HCT116 (cell line): Measurements from ENCODE around the gene AGPAT2. TPM values are rescaled to one million over a fixed set of nuclear protein-coding genes. Genes with fewer than 3 reads are reported as not detected.

Experiments
- ATAC-seq: fragments of 200-7000 bp; cut with Tn5 transposase; 2 replicates; pipeline ENCODE4 v1.9.1; 2020; ENCODE audit warnings: mild to moderate bottlenecking, moderate library complexity
- BruUV-seq: library from RNA; stranded (reverse); fragments of 400-500 nt; replicated peaks from 2 replicates; lab custom pipeline; 2021; lab: Mats Ljungman, UMichigan
- CTCF ChIA-PET: fragments of 300-600 bp; sonication (Branson Sonifier 250); formaldehyde crosslinking; loops from one replicate; lab custom pipeline; 2021; ENCODE audit warnings: antibody characterized with exemption; lab: Charles Lee
- POLR2A ChIA-PET: fragments of 300-600, 350-600 bp; sonication (Branson Sonifier 250); formaldehyde crosslinking; loops from one replicate; lab custom pipeline; 2021; ENCODE audit warnings: antibody characterized with exemption; lab: Charles Lee
- RAD21 ChIA-PET, 2 experiments: fragments of 300-600 bp; sonication (Branson Sonifier 250); formaldehyde crosslinking; loops; one replicate each; lab custom pipeline; 2023; ENCODE audit warnings: low total read pairs in 2 of 2; ENCODE audit not compliant: uncharacterized antibody in 2 of 2, unreplicated experiment in 2 of 2, low non-redundant PET in 1 of 2; lab: Charles Lee
- DNase-seq: peaks from one replicate; pipeline ENCODE4 v3.0.0-alpha.2; 2010; ENCODE audit warnings: low read depth, low spot score
- H2AFZ ChIP-seq: fragments of 200-600 bp; shearing (Covaris generic), sonication (generic); 2 replicates; pipeline ENCODE4 v1.6.1; 2017; ENCODE audit warnings: low read depth, mixed run types, mixed read lengths, antibody characterized with exemption, low read length; ENCODE audit not compliant: poor library complexity, severe bottlenecking
- H3K27ac ChIP-seq: 2 replicates; pipeline ENCODE4 v1.5.1; 2012; ENCODE audit warnings: low read depth, low read length
- H3K27me3 ChIP-seq: fragments of 200-600 bp; sonication (generic); 2 replicates; pipeline ENCODE4 v1.6.1; 2016; ENCODE audit warnings: mixed run types, low read length, mixed read lengths; ENCODE audit not compliant: insufficient read depth
- H3K36me3 ChIP-seq, 2 experiments: fragments of 200-500 bp in 1 of 2; fragments of 200-600 bp in 1 of 2; sonication (Bioruptor generic) in 1 of 2; sonication (generic) in 1 of 2; 2 replicates each; pipeline versions ENCODE4 v1.5.1 to v1.6.1; 2014 to 2016; ENCODE audit warnings: low read length in 2 of 2, inconsistent platforms in 1 of 2, mixed read lengths in 1 of 2, mixed run types in 1 of 2; ENCODE audit not compliant: insufficient read depth in 2 of 2, control insufficient read depth in 1 of 2
- H3K4me1 ChIP-seq, 2 experiments: fragments of 200-600 bp in 1 of 2; sonication (generic) in 1 of 2; 2 replicates each; pipeline versions ENCODE4 v1.5.1 to v1.6.1; 2012 to 2017; ENCODE audit warnings: low read length in 2 of 2, inconsistent platforms in 1 of 2, mild to moderate bottlenecking in 1 of 2, mixed read lengths in 1 of 2, mixed run types in 1 of 2, moderate library complexity in 1 of 2; ENCODE audit not compliant: insufficient read depth in 2 of 2, control insufficient read depth in 1 of 2
- H3K4me2 ChIP-seq: fragments of 200-600 bp; sonication (generic); 2 replicates; pipeline ENCODE4 v1.6.1; 2017; ENCODE audit warnings: mixed run types, low read length, mixed read lengths
- H3K4me3 ChIP-seq, 2 experiments: fragments of 200-600 bp in 1 of 2; sonication (generic) in 1 of 2; replicated peaks in 1 of 2; 2 replicates each; pipeline ENCODE4 v1.5.1; 2011 to 2016; ENCODE audit warnings: low read length in 2 of 2, control low read depth in 1 of 2, low read depth in 1 of 2, mild to moderate bottlenecking in 1 of 2, mixed read lengths in 1 of 2, mixed run types in 1 of 2
- H3K79me2 ChIP-seq: fragments of 200-600 bp; sonication (generic); 2 replicates; pipeline ENCODE4 v1.6.1; 2017; ENCODE audit warnings: mild to moderate bottlenecking, mixed run types, low read length, moderate library complexity, mixed read lengths; ENCODE audit not compliant: insufficient read depth
- H3K9ac ChIP-seq: fragments of 200-600 bp; sonication (generic); 2 replicates; pipeline ENCODE4 v1.6.1; 2016; ENCODE audit warnings: low read length, mixed read lengths
- H3K9me2 ChIP-seq: fragments of 200-600 bp; sonication (generic), shearing (Covaris generic); 2 replicates; pipeline ENCODE4 v1.6.1; 2017; ENCODE audit warnings: mixed run types, mild to moderate bottlenecking, moderate library complexity; ENCODE audit not compliant: insufficient read depth
- H3K9me3 ChIP-seq, 2 experiments: fragments of 200-500 bp in 1 of 2; fragments of 200-600 bp in 1 of 2; sonication (Bioruptor generic) in 1 of 2; sonication (generic) in 1 of 2; 2 replicates each; pipeline ENCODE4 v1.6.1; 2014 to 2017; ENCODE audit warnings: low read length in 2 of 2, mixed read lengths in 2 of 2, inconsistent platforms in 1 of 2, low read depth in 1 of 2, mild to moderate bottlenecking in 1 of 2, mixed run types in 1 of 2, moderate library complexity in 1 of 2; ENCODE audit not compliant: control insufficient read depth in 1 of 2, insufficient read depth in 1 of 2
- H4K20me1 ChIP-seq: fragments of 200-600 bp; sonication (generic), shearing (Covaris generic); 2 replicates; pipeline ENCODE4 v1.6.1; 2017; ENCODE audit warnings: mixed run types, mild to moderate bottlenecking, moderate library complexity; ENCODE audit not compliant: insufficient read depth
- CBX3 ChIP-seq: IDR thresholded peaks from 2 replicates; pipeline ENCODE4 v1.6.1; 2012; ENCODE audit warnings: low read depth
- CEBPB ChIP-seq: IDR thresholded peaks from 2 replicates; pipeline ENCODE4 v1.6.1; 2012; ENCODE audit warnings: low read depth
- EGR1 ChIP-seq: IDR thresholded peaks from 2 replicates; pipeline ENCODE4 v1.6.1; 2012; ENCODE audit warnings: low read depth
- EZH2phosphoT487 ChIP-seq: fragments of 200-600 bp; IDR thresholded peaks from 2 replicates; pipeline ENCODE4 v1.6.1; 2018; ENCODE audit warnings: antibody characterized with exemption, borderline replicate concordance
- FOSL1 ChIP-seq: IDR thresholded peaks from 2 replicates; pipeline ENCODE4 v1.6.1; 2012; ENCODE audit warnings: low read depth
- JUND ChIP-seq: IDR thresholded peaks from 2 replicates; pipeline ENCODE4 v1.6.1; 2012
- POLR2A ChIP-seq: IDR thresholded peaks from 2 replicates; pipeline ENCODE4 v1.7.0; 2011; ENCODE audit warnings: borderline replicate concordance; ENCODE audit not compliant: insufficient read depth, insufficient read length; ENCODE audit errors: extremely low read depth
- RAD21 ChIP-seq: IDR thresholded peaks from 2 replicates; pipeline ENCODE4 v1.6.1; 2012; ENCODE audit warnings: low read depth, mild to moderate bottlenecking
- SIN3A ChIP-seq: IDR thresholded peaks from 2 replicates; pipeline ENCODE4 v1.6.1; 2012; ENCODE audit warnings: low read depth
- SP1 ChIP-seq: IDR thresholded peaks from 2 replicates; pipeline ENCODE4 v1.6.1; 2012; ENCODE audit warnings: low read depth
- SRF ChIP-seq: IDR thresholded peaks from 2 replicates; pipeline ENCODE4 v1.6.1; 2012; ENCODE audit warnings: low read depth
- ZBTB33 ChIP-seq: IDR thresholded peaks from 2 replicates; pipeline ENCODE4 v1.6.1; 2011; ENCODE audit warnings: mild to moderate bottlenecking, low read length, moderate library complexity; ENCODE audit not compliant: insufficient replicate concordance; ENCODE audit errors: extremely low read depth
- ZFX ChIP-seq: fragments of 450-650 bp; IDR thresholded peaks from 2 replicates; pipeline ENCODE4 v1.6.1; 2017
- ZNF274 ChIP-seq: fragments of 200-500 bp; sonication (Bioruptor generic); IDR thresholded peaks from 2 replicates; pipeline ENCODE4 v1.6.1; 2014; ENCODE audit warnings: mild to moderate bottlenecking, low read depth, low read length, inconsistent platforms
- intact Hi-C: fragments of 100-400 bp; cut with micrococcal nuclease; formaldehyde crosslinking; loops from 2 replicates; pipeline ENCODE4 v1.10.0; 2022
- total RNA-seq: library from RNA; stranded (reverse); gene quantifications from one replicate; pipeline ENCODE4 v1.2.1, GENCODE V29; 2021; ENCODE audit not compliant: unreplicated experiment

Gene AGPAT2
- total RNA-seq, 1 experiment from 2014 or later, result 86.0 TPM

GRCh38 chr9:136681029-136681428, 6.2 kb downstream of the AGPAT2 start:
- Histone ChIP-seq H3K4me1 (peaks cover 8 to 11% of the 10 kb centered on the region in 2 experiments), H3K36me3 (no peaks in the 10 kb centered on the region), H3K4me3 (no peak overlapping the region), H3K9me2 (no peaks in the 10 kb centered on the region), H3K27me3 (no peaks in the 10 kb centered on the region), H3K4me2 (no peak overlapping the region), H3K79me2 (peaks cover 48% of the 10 kb centered on the region), H3K9me3 (no peaks in the 10 kb centered on the region), H2AFZ (no peak overlapping the region), H4K20me1 (no peaks in the 10 kb centered on the region), H3K9ac (no peak overlapping the region), H3K27ac (no peak overlapping the region)
- ChIA-PET POLR2A (no interaction called here), CTCF (interaction anchor here (3.6 kb wide), 1 partner anchor 9 kb away, joined by 18 read pairs; no protein-coding TSS in a partner anchor), RAD21 (interaction anchor here in 1 of 2 experiments (0.6 kb wide), 1 partner anchor 135 kb away, joined by 3 read pairs; the partner anchor contains the start of gene NOTCH1)
- no TSS peak for BruUV-seq
- DNase-seq (no peak), ATAC-seq (no peak)
- TF ChIP-seq ZNF274 (no peak), EGR1 (no peak), RAD21 (no peak), SIN3A (no peak), CEBPB (no peak), ZBTB33 (no peak), SP1 (no peak), POLR2A (no peak), CBX3 (no peak), EZH2phosphoT487 (no peak), JUND (no peak), SRF (no peak), ZFX (no peak), FOSL1 (no peak)
- intact Hi-C loops, result no loop called here
